ENCODE measurements around the gene NOC2L.

The NOC2L gene

DNA sequence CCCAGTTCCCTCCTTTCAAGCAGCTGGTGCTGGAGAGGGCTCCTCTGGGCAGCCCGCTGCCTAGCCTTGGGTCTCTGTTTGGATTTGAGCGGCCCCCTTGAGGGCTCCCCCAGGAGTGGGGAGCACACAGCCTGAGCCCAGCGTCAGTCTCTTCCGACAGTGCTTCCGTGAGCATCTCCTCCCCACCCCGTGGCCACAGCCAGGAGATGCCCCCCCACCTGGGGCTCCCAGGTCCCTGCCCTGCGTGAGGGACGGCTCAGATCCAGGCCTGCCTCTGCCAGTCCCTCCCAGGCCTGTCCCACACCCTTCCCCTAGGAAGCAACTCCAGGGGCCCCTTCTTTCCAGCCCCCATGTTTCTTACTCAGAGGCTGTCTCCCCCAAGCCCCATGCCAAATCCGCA, 31.8 kb downstream of the NOC2L start:
- DNase-seq = no peak

DNA sequence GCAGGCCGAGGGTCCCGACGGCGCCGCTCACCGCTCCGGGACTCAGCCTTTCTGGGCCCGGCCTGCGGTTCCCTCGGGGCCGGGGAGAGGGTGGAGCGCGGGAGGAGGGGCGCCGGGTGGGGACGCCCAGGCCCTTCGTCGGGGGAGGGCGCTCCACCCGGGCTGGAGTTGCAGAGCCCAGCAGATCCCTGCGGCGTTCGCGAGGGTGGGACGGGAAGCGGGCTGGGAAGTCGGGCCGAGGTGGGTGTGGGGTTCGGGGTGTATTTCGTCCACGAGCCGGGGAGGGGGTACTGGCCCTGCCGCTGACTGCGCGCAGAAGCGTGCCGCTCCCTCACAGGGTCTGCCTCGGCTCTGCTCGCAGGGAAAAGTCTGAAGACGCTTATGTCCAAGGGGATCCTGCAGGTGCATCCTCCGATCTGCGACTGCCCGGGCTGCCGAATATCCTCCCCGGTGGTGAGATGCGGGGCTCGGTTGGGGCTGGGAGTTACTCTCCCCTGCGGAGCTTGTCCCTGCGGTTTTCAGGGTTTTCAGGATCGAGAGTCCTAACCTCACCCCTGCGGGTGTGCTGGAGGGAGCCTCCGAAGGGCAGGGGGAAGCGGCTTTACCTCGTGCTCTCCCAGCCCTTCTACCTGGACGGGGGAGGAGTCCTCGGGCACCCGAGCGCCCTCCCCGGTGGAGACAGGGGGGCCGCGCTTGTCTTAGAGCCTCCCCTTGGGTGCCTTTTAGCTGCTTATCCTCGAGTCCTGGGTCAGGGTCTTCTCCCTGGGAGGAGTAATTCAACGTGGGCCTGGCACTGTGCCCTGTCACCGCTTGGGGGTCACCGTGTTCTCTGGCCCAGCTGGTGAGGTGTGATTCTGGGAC, 33.3 kb downstream of the NOC2L start:
- peak; percentile 28 for DNase-seq

DNA sequence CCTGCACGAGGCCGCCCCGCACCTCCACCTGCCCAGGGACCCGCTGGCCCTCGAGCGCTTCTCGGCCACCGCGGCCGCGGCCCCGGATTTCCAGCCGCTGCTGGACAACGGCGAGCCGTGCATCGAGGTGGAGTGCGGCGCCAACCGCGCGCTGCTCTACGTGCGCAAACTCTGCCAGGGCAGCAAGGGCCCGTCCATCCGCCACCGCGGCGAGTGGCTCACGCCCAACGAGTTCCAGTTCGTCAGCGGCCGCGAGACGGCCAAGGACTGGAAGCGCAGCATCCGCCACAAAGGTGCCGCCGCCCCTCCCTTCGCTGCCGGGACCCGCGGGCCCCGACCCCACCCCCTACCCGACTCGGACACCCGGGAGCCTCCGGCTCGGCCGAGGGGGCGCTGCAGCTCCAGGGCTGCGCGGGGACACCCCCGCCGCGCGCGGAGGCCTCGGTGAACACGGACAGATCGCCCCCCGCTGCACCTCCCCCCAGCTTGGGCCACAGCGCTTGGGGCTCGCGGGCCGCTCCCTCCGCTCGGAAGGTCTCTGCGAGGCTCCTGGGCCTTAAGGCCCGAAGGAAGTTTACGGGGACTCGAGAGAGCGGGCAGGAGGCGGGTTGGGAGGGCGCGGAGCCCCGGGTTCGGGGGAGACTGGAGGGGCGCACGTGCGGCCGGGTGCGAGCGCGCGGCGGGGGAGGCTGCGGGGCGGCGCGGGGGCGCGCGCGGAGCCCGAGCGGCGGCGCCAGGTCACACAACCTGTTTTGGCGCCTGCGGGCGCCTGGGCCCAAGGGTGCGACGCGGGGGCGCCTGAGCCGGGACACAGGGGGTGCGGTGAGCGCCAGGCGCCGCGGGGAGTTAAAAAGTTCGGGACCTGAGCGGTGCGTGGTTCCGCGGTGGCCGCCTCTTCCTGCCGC, 34.1 kb downstream of the NOC2L start:
- no peak for DNase-seq

DNA sequence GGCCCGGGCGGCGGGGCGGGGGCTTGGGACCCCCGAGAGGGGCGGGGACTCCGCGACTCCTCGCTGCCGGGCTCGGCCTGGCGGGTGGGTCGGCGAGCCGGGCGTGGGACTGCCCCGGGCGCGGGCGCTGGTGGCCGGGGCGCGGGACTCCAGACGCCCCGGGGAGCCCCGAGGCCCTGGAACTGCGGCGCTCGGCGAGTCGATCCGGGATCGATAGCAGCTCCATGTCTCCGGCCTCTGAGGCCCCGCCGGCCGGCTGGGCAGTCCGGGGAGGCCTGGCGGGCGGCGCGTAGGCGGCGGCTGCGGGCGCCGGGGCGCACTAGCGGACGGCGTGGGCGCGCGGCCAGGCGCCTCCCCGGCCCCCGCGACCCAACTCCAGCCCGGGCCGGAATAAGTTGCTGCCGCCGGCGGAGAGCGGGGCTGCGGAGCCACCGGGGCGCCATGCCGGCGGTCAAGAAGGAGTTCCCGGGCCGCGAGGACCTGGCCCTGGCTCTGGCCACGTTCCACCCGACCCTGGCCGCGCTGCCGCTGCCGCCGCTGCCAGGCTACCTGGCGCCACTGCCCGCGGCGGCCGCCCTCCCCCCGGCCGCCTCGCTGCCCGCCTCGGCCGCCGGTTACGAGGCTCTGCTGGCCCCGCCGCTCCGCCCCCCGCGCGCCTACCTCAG, 34.9 kb downstream of the NOC2L start:
- DNase-seq = no peak

- peak; percentile 82 for DNase-seq
Observed at GRCh38 chr1:923131-923990, 35.7 kb downstream of the NOC2L start, which contains the start of gene SAMD11. Gene SAMD11, plus strand, starts transcription at chr1:923923. Its CDS starts 509 bp downstream, at chr1:924432.

DNA sequence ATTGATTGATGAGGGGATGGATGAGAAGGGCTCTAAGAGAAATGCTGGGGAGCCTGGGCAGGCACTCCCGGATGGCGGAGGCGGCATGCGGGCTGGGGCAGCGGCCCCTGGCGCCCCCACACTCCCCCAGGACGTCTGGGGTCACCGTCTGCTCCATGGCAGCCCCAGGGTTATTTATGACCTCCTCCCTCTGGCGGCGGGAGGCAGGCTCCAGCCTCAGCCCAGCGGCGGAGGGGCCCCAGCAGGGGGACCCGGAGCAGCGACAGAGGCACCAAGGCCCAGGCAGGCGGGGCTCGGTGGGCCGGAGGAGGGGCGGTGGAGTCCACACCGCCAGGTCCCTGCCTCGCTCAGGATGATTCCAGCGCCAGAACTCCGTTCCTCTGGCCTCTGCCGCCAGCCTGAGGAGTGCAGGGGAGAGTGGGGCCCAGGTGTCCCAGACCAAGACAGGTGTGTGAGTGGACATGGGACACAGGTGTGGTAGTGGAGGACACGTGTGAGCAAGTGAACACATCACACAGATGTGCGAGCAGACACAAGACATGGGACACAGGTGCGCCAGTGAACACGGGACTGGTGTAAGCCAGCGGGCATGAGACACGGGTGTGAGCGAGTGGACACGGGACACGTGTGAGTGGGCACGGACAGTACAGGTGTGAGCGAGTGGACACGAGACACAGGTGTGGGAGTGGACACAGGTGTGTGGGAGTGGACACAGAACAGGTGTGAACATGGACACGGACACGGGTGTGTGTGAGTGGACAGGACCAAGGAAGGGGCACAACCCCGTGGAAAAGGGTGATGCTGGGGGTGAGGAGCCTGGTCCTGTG, 37.8 kb downstream of the NOC2L start:
- DNase-seq = peak; percentile 82

DNA sequence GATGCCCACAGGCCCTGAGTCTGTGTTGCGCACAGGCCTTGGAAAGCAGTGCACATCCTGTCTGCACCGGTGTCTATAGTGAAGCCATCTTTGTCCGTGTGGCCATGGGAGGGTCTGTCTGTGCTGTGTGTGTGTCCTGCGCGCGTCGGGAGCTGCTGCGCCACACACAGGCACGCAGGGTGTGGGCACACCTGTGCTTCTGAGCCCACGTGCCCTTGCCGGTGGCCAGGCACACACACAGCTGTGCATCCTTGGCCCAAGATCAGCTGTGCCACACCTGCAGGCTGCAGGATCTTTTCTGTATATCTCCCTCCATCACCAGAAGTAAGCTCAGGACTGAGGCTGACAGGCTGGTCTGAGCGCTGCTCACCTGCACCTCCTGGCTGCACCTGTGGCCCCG, 38.5 kb downstream of the NOC2L start:
- DNase-seq = no peak

GRCh38 chr1:920010-920409, 39.0 kb downstream of the NOC2L start:
- no peak for DNase-seq

- no peak for DNase-seq
Observed at GRCh38 chr1:919271-919872, 39.7 kb downstream of the NOC2L start.

GRCh38 chr1:918843-919242, 40.2 kb downstream of the NOC2L start:
- no peak for DNase-seq

- no peak for DNase-seq
Observed at GRCh38 chr1:918353-918752, 40.7 kb downstream of the NOC2L start.

DNA sequence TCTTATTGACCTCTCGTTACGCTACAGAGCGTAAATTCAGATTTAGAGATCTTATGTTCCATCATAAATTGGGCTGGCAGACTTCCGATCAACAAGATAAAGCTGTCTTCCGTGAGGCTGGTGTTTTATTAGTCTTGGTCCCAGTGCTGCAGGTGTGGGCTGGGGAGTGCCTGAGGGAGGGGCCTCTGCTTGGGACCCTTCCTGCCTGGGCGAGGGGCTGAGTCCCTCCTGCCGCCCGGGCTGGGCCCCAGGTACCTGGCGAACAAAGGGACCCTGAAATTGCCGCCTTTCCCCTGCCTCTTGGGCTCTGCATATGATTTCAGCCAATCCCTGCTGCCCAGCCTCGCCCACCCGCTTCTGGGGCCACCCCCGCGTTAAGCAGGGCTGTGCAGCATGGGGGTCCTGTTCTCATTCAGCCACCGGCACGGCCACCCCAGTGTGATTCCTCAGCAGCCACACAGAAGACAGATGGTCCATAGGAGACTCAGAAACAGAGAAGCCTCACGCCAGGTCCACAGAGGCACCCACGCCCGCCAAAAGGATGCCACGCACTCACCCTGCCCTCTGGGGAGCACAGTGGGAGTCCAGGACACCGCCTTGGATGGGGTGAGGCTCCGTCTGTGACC, 41.5 kb downstream of the NOC2L start:
- no peak for DNase-seq

GRCh38 chr1:917076-917459, 42.0 kb downstream of the NOC2L start:
- DNase-seq = no peak

- no peak for DNase-seq
Observed at GRCh38 chr1:916173-917075, 42.6 kb downstream of the NOC2L start.

GRCh38 chr1:915295-916172, 43.5 kb downstream of the NOC2L start:
- no peak for DNase-seq

GRCh38 chr1:914891-915280, 44.2 kb downstream of the NOC2L start:
- no peak for DNase-seq

DNA sequence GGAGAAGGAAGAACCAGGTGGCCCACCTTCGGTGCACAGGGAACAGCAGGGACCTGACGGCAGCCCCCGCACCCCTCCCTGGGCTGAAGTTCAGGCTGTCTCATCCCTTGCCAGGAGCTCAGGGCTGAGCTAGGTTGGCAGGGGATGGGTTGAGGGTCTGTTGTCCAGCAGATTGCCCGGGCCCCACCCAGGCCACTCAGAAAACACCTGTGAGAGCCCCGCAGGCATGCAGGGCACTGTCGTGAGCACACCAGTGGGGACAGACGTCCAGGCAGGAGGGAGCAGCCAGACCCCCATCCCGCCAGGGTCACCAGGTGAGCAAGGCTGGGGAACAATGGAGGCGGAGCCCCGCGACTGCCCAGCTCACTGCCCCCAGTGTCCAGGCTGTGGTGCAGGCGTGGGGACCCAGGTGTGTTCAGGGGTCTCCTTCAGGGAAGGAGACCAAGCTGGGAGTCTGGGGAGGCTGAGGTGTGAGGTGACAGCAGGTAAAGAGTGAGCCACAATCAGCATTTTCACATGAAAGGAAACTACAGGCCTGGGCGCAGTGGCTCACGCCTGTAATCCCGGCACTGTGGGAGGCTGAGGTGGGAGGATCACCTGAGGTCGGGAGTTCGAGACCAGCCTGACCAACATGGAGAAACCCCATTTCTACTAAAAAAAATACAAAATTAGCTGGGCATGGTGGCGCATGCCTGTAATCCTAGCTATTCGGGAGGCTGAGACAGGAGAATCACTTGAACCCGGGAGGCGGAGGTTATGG, 44.7 kb downstream of the NOC2L start:
- no peak for DNase-seq
